ENCODE data around the gene ZSCAN16. TPM values are rescaled to one million over a fixed set of nuclear protein-coding genes. Genes with fewer than 3 reads are reported as not detected.

The ZSCAN16 gene
- polyA plus RNA-seq, 1 experiment = 3.2 TPM

- CTCF ChIA-PET = interaction anchor here (0.6 to 1.4 kb wide), 3 partner anchors 207 to 258 kb away, joined by 3 read pairs; no protein-coding TSS in a partner anchor
- DNase-seq (ENCODE audit: low read depth, low spot score) = no peak
- H3K27ac ChIP-seq (ENCODE audit: low read depth, low read length) = no peak overlapping the region
- no peaks in the 10 kb centered on the region for H3K9me3 ChIP-seq (ENCODE audit: control insufficient read depth, insufficient read depth, low read length)
- no peak overlapping the region for H3K4me3 ChIP-seq (ENCODE audit: low read depth, low read length)
- POLR2A ChIA-PET = interaction anchor here (1.6 kb wide), 1 partner anchor 16 kb away, joined by 14 read pairs; the partner anchor contains the start of gene ZKSCAN8
- TF ChIP-seq CTCF (IDR thresholded peaks at IDR 0.05; ENCODE audit: low read depth, low read length) = no peak
- no peaks in the 10 kb centered on the region for H3K27me3 ChIP-seq (ENCODE audit: control insufficient read depth, insufficient read depth, low read length)
Measured at GRCh38 chr6:28125401-28125800, 992 bp downstream of the ZSCAN16 start.

- ChIA-PET POLR2A (no interaction called here), CTCF (interaction anchor here (2.1 kb wide), 1 partner anchor 222 kb away, joined by 8 read pairs; no protein-coding TSS in a partner anchor)
- Histone ChIP-seq H3K4me3 (ENCODE audit: low read depth, low read length) (no peak overlapping the region), H3K27ac (ENCODE audit: low read depth, low read length) (no peak overlapping the region), H3K9me3 (ENCODE audit: control insufficient read depth, insufficient read depth, low read length) (no peaks in the 10 kb centered on the region; the same call in 1 of the 2 replicates), H3K27me3 (ENCODE audit: control insufficient read depth, insufficient read depth, low read length) (no peaks in the 10 kb centered on the region)
- peak; percentile 53 for TF ChIP-seq CTCF (IDR thresholded peaks at IDR 0.05; ENCODE audit: low read depth, low read length)
- DNase-seq (ENCODE audit: low read depth, low spot score) = no peak
Measured at GRCh38 chr6:28134015-28134414, 9.6 kb downstream of the ZSCAN16 start.

GRCh38 chr6:28134716-28135115, 10.3 kb downstream of the ZSCAN16 start:
- no peak for DNase-seq (ENCODE audit: low read depth, low spot score)
- ChIA-PET POLR2A (no interaction called here), CTCF (interaction anchor here (0.7 to 2.1 kb wide), 2 partner anchors 123 to 221 kb away, joined by 7 to 8 read pairs; no protein-coding TSS in a partner anchor)
- TF ChIP-seq CTCF (IDR thresholded peaks at IDR 0.05; ENCODE audit: low read depth, low read length) = no peak
- Histone ChIP-seq H3K4me3 (ENCODE audit: low read depth, low read length) (no peak overlapping the region), H3K27me3 (ENCODE audit: control insufficient read depth, insufficient read depth, low read length) (no peaks in the 10 kb centered on the region), H3K9me3 (ENCODE audit: control insufficient read depth, insufficient read depth, low read length) (no peaks in the 10 kb centered on the region; the same call in 1 of the 2 replicates), H3K27ac (ENCODE audit: low read depth, low read length) (no peak overlapping the region)

- Histone ChIP-seq H3K4me3 (ENCODE audit: low read depth, low read length) (peak overlapping the region; percentile 86), H3K9me3 (ENCODE audit: control insufficient read depth, insufficient read depth, low read length) (no peaks in the 10 kb centered on the region; the same call in 1 of the 2 replicates), H3K27ac (ENCODE audit: low read depth, low read length) (no peak overlapping the region), H3K27me3 (ENCODE audit: control insufficient read depth, insufficient read depth, low read length) (no peaks in the 10 kb centered on the region)
- DNase-seq (ENCODE audit: low read depth, low spot score) = no peak
- TF ChIP-seq CTCF (IDR thresholded peaks at IDR 0.05; ENCODE audit: low read depth, low read length) = no peak
- ChIA-PET CTCF (no interaction called here), POLR2A (no interaction called here)
Measured at GRCh38 chr6:28135393-28135792, 11.0 kb downstream of the ZSCAN16 start.

- no peak for TF ChIP-seq CTCF (IDR thresholded peaks at IDR 0.05; ENCODE audit: low read depth, low read length)
- Histone ChIP-seq H3K4me3 (ENCODE audit: low read depth, low read length) (peak overlapping the region; percentile 86), H3K27me3 (ENCODE audit: control insufficient read depth, insufficient read depth, low read length) (no peaks in the 10 kb centered on the region), H3K27ac (ENCODE audit: low read depth, low read length) (peak overlapping the region; percentile 87), H3K9me3 (ENCODE audit: control insufficient read depth, insufficient read depth, low read length) (no peaks in the 10 kb centered on the region; the same call in 1 of the 2 replicates)
- CTCF ChIA-PET = interaction anchor here (0.6 to 1.0 kb wide), 3 partner anchors 33 to 297 kb away, joined by 4 to 6 read pairs (median 5); no protein-coding TSS in a partner anchor
- DNase-seq (ENCODE audit: low read depth, low spot score) = peak; percentile 94
- POLR2A ChIA-PET = interaction anchor here (0.6 to 1.5 kb wide), 4 partner anchors 32 to 219 kb away, joined by 3 to 8 read pairs (median 4); no protein-coding TSS in a partner anchor
Measured at GRCh38 chr6:28136585-28137504, 12.4 kb downstream of the ZSCAN16 start.

All from AG04450 (cell line).